GM11168 (cell line): ENCODE results near the gene MYL5.
"Not testable (repeated sequence)": the region's sequence is repeated elsewhere in the genome, so short reads cannot be mapped to it uniquely, and the experiment has no call there.

Experiments used
- in situ Hi-C: fragments of 300-500 bp; cut with MboI; formaldehyde crosslinking; loops from one replicate; pipeline ENCODE4 v1.12.0; 2022; ENCODE audit warnings: low sequenced_read_pairs; ENCODE audit not compliant: unreplicated experiment

The MYL5 gene

GRCh38 chr4:674172-675035 lies at the start of gene MYL5, which contains the start of gene ATP5ME:
Gene MYL5 (plus strand): TSS chr4:674542. CDS start chr4:678027, 3,485 bp downstream.
Gene ATP5ME (minus strand): TSS chr4:674276. CDS start chr4:674247, 29 bp downstream.
- in situ Hi-C loops, result no loop called here

- in situ Hi-C loops, result no loop called here
Observed at GRCh38 chr4:624705-625590, 49.4 kb upstream of the MYL5 start, which contains the start of gene PDE6B. Gene PDE6B (plus strand): TSS chr4:625573. CDS start chr4:625627, 54 bp downstream.

GRCh38 chr4:625631-626161 lies 48.6 kb upstream of the MYL5 start:
- in situ Hi-C loops, result no loop called here

GRCh38 chr4:626201-627091 lies 47.9 kb upstream of the MYL5 start:
- in situ Hi-C loops, result no loop called here

- in situ Hi-C loops, result no loop called here
Observed at GRCh38 chr4:627347-628125, 46.8 kb upstream of the MYL5 start.

- in situ Hi-C loops, result no loop called here
Observed at GRCh38 chr4:628311-628741, 46.0 kb upstream of the MYL5 start.

- in situ Hi-C loops, result no loop called here
Observed at GRCh38 chr4:628821-629635, 45.3 kb upstream of the MYL5 start.

- in situ Hi-C loops, result no loop called here
Observed at GRCh38 chr4:629636-629914, 44.8 kb upstream of the MYL5 start.

GRCh38 chr4:629915-630641 lies 44.3 kb upstream of the MYL5 start:
- in situ Hi-C loops, result no loop called here

- in situ Hi-C loops, result no loop called here
Observed at GRCh38 chr4:630656-631055, 43.7 kb upstream of the MYL5 start.

- in situ Hi-C loops, result no loop called here
Observed at GRCh38 chr4:632196-632790, 42.0 kb upstream of the MYL5 start.

GRCh38 chr4:632926-633325 lies 41.4 kb upstream of the MYL5 start:
- in situ Hi-C loops, result no loop called here

- in situ Hi-C loops, result no loop called here
Observed at GRCh38 chr4:633406-633805, 40.9 kb upstream of the MYL5 start.

GRCh38 chr4:633976-634598 lies 40.3 kb upstream of the MYL5 start:
- in situ Hi-C loops, result no loop called here

- in situ Hi-C loops, result no loop called here
Observed at GRCh38 chr4:634599-634985, 39.8 kb upstream of the MYL5 start.

GRCh38 chr4:635066-635835 lies 39.1 kb upstream of the MYL5 start:
- in situ Hi-C loops, result not testable (repeated sequence)
